GM21381 (cell line): Measurements from ENCODE around the gene GIT1.

Experiments
- ATAC-seq: cut with Tn5 transposase; IDR thresholded peaks from one replicate; pipeline ENCODE4 v1.9.1; 2021; ENCODE audit warnings: mild to moderate bottlenecking, moderate library complexity; ENCODE audit not compliant: unreplicated experiment

The GIT1 gene

GRCh38 chr17:29581583-29582253 lies 7.7 kb downstream of the GIT1 start:
- ATAC-seq = no peak

GRCh38 chr17:29579866-29580771 lies 9.3 kb downstream of the GIT1 start:
- ATAC-seq = peak; percentile 82

- ATAC-seq = no peak
Measured at GRCh38 chr17:29578626-29579485, 10.6 kb downstream of the GIT1 start.

- no peak for ATAC-seq
Measured at GRCh38 chr17:29577385-29578211, 11.8 kb downstream of the GIT1 start.

GRCh38 chr17:29577001-29577370 lies 12.5 kb downstream of the GIT1 start:
- ATAC-seq = no peak

- no peak for ATAC-seq
Measured at GRCh38 chr17:29576214-29577000, 13.0 kb downstream of the GIT1 start.

GRCh38 chr17:29575511-29576213 lies 13.8 kb downstream of the GIT1 start:
- ATAC-seq = no peak

- ATAC-seq = no peak
Measured at GRCh38 chr17:29574732-29575510, 14.5 kb downstream of the GIT1 start.

GRCh38 chr17:29573871-29574731 lies 15.3 kb downstream of the GIT1 start:
- ATAC-seq = no peak

GRCh38 chr17:29573558-29573869 lies 15.9 kb downstream of the GIT1 start:
- no peak for ATAC-seq

- ATAC-seq = no peak
Measured at GRCh38 chr17:29572691-29573557, 16.5 kb downstream of the GIT1 start.

- no peak for ATAC-seq
Measured at GRCh38 chr17:29571883-29572681, 17.4 kb downstream of the GIT1 start.

GRCh38 chr17:29571486-29571882 lies 18.0 kb downstream of the GIT1 start:
- ATAC-seq = no peak

- ATAC-seq = no peak
Measured at GRCh38 chr17:29570521-29570920, 18.9 kb downstream of the GIT1 start.

- no peak for ATAC-seq
Measured at GRCh38 chr17:29569245-29569950, 20.1 kb downstream of the GIT1 start.
